SK-N-MC (cell line): ENCODE measurements around the gene CCDC34.

ENCODE experiments used
- EZH2 ChIP-seq: fragments of 200-600 bp; sonication (generic); IDR thresholded peaks from one replicate; pipeline ENCODE4 v1.6.1; 2017; ENCODE audit warnings: antibody characterized with exemption
- FOXP2 ChIP-seq: optimal IDR thresholded peaks from 2 replicates; pipeline ENCODE3; 2011; ENCODE audit warnings: mild to moderate bottlenecking, moderate library complexity; ENCODE audit not compliant: insufficient read depth; ENCODE audit errors: extremely low read length, control extremely low read depth
- POLR2AphosphoS5 ChIP-seq: IDR thresholded peaks from 2 replicates; pipeline ENCODE4 v1.6.1; 2012; ENCODE audit warnings: mild to moderate bottlenecking, low read depth, low read length, borderline replicate concordance

DNA sequence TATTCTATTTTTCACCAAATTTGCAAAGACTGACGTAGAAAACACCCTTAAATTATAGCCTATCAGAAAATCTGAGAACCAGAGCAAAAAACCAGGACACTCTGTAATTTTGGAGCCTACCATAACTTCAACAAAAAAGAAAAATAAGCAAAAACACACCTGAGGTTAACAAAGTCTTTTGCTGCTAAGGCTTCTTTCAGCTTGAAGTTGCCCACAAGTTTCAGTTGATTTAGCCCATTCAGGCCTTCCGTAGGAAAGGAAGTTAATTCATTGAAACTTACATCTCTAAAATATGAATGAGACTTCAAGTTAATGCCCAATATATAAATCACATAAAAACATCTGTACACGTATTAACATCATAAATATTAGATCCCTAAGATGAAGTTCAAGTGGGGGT lies 10.4 kb upstream of the CCDC34 start:
- no peak for TF ChIP-seq EZH2
- no peak for TF ChIP-seq POLR2AphosphoS5
- no peak for TF ChIP-seq FOXP2
